GM19238 (cell line): ENCODE measurements around the gene CDH18.
"Not testable (repeated sequence)": the region's sequence is repeated elsewhere in the genome, so short reads cannot be mapped to it uniquely, and the experiment has no call there.

Experiments used
- DNase-seq: peaks from one replicate; pipeline ENCODE4 v3.0.0; 2011; ENCODE audit warnings: low spot score; ENCODE audit not compliant: insufficient read length

Gene CDH18

GRCh38 chr5:19862711-19863110 lies 125.3 kb downstream of the CDH18 start:
- DNase-seq: no peak

GRCh38 chr5:19859020-19859419 lies 129.0 kb downstream of the CDH18 start:
- no peak for DNase-seq

GRCh38 chr5:19855931-19856330 lies 132.1 kb downstream of the CDH18 start:
- DNase-seq: no peak

- no peak for DNase-seq
Observed at GRCh38 chr5:19855453-19855852, 132.5 kb downstream of the CDH18 start.

- DNase-seq: no peak
Observed at GRCh38 chr5:19855031-19855430, 133.0 kb downstream of the CDH18 start.

GRCh38 chr5:19853616-19854240 lies 134.3 kb downstream of the CDH18 start:
- no peak for DNase-seq

GRCh38 chr5:19837536-19838174 lies 150.3 kb downstream of the CDH18 start:
- no peak for DNase-seq

- DNase-seq: no peak
Observed at GRCh38 chr5:19835442-19835841, 152.6 kb downstream of the CDH18 start.

GRCh38 chr5:19812720-19813119 lies 175.3 kb downstream of the CDH18 start:
- not testable (repeated sequence) for DNase-seq

- no peak for DNase-seq
Observed at GRCh38 chr5:19806756-19807155, 181.2 kb downstream of the CDH18 start.

GRCh38 chr5:19802686-19803085 lies 185.3 kb downstream of the CDH18 start:
- no peak for DNase-seq

- no peak for DNase-seq
Observed at GRCh38 chr5:19795218-19795617, 192.8 kb downstream of the CDH18 start.

GRCh38 chr5:19790829-19791466 lies 197.1 kb downstream of the CDH18 start:
- no peak for DNase-seq

GRCh38 chr5:19782566-19782965 lies 205.4 kb downstream of the CDH18 start:
- no peak for DNase-seq

GRCh38 chr5:19777363-19777762 lies 210.6 kb downstream of the CDH18 start:
- DNase-seq: no peak

GRCh38 chr5:19776886-19777285 lies 211.1 kb downstream of the CDH18 start:
- DNase-seq: not testable (repeated sequence)

- no peak for DNase-seq
Observed at GRCh38 chr5:19771174-19771835, 216.7 kb downstream of the CDH18 start.

GRCh38 chr5:19770396-19770795 lies 217.6 kb downstream of the CDH18 start:
- DNase-seq: no peak

- no peak for DNase-seq
Observed at GRCh38 chr5:19767987-19768386, 220.0 kb downstream of the CDH18 start.

- DNase-seq: no peak
Observed at GRCh38 chr5:19753579-19753978, 234.4 kb downstream of the CDH18 start.

GRCh38 chr5:19751326-19751725 lies 236.7 kb downstream of the CDH18 start:
- no peak for DNase-seq

- DNase-seq: no peak
Observed at GRCh38 chr5:19745247-19745646, 242.8 kb downstream of the CDH18 start.
